Measurements from ENCODE around the gene TMEM191B.
"Not testable (repeated sequence)": the region's sequence is repeated elsewhere in the genome, so short reads cannot be mapped to it uniquely, and the experiment has no call there.

The TMEM191B gene

DNA sequence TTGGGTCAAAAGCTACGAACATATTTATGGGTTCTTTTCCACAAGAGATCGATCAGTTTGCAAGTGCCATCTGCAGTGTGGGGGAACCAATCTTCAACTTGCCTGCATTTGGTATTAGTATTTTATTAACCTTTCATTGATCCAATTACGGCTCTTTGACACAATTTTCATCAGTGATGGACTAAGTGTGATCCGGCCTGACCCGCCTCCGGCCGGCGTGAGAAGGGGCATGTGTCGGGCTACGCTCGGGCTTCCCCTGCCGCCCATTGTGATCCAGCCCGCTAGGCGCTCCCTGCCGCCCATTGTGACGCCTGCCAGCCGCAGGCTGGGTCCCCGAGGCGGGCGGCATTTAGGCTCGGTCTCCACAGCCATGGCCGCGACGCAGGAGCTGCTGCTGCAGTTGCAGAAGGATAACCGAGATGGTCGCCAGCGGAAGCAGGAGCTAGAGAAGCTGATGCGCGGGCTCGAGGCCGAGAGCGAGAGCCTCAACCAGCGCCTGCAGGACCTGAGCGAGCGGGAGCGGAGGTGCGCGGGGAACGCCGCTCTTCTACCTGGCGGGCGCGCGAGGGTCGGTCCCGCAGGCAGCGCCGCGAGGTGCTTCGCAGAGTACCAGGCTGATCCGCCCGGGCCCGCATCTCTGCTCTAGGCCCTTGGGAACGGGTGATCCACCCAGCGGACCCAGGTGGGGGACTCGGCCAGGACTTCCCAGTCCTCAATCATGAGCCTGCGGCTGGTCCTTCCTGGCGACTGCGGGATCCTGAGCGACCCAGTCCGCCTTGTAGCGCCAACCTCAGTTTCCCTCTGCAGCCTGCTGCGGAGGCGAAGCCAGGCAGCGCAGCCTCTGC is at the start of gene TMEM191B:
TSS of gene TMEM191B (plus strand) at position 51 of the 845 bp plus-strand sequence. CDS start at position 230, 179 bp downstream.
- not testable (repeated sequence) for DNase-seq

DNA sequence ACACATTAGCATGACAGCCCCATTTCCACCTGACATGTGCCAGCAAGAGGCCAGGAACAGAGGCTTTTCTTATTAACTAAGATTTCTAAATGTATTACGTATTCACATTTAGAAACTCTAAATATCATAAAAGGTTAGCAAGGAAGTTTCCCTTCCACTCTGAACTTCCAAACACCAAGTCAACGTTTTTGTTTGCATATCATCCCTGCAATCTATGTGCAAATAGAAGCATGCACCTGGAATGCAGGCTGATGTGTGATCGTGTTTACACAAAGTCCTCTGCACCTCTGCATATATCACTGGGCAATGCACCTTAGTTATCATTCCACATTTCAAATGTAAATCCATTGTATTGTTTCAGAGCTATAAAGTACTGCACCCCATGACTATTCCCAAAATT is 31.4 kb upstream of the TMEM191B start:
- not testable (repeated sequence) for DNase-seq

- not testable (repeated sequence) for DNase-seq
Measured at GRCh38 chr22:18511327-18511726, 16.3 kb upstream of the TMEM191B start.

DNA sequence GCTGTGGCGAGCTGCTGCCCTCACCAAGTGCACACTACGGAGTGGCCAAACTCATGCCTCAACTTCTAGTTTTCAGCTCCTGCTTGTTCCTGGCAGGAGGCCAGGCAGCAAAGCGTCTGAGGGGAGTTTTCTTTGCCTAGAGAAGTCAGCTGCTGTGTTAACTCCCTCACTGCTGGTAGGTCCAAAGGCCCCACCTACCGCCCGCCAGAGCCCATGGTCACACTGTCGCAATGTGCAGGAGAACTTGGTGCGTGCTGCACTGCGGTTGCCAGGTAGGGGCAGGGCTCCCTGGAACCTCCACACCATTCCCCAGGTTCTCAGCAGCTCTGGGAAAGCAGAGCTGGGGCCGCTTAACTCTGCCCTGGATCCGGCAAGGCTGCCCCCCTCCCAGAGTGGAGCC is 15.2 kb upstream of the TMEM191B start:
- not testable (repeated sequence) for DNase-seq

DNA sequence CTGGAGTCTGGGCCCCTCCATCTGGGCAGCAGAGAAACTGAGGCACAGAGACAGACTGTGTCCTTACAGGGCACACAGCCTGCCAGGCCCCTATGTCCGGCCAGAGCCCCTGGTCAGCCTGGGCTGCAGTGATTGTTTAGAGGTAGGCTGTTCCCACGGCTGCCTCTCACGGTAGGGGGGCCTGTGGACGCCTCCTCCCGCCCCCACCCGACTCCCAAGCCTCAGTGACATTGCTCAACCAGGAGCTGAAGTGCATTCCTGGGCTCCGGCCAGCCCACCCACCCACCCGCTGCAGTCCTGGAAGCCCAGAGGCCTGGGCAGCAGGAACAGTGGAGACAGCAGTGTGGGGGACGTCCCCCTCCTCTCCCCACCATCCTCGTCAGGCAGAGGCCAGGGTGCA is 14.1 kb upstream of the TMEM191B start:
- DNase-seq: not testable (repeated sequence)

GRCh38 chr22:18518061-18518460 is 9.5 kb upstream of the TMEM191B start, which contains the start of gene GGTLC3:
GGTLC3 (minus strand) TSS chr22:18518161; CDS start chr22:18517897, 264 bp downstream.
- DNase-seq: not testable (repeated sequence)

GRCh38 chr22:18522762-18523161 is 4.8 kb upstream of the TMEM191B start:
- DNase-seq: not testable (repeated sequence)

DNA sequence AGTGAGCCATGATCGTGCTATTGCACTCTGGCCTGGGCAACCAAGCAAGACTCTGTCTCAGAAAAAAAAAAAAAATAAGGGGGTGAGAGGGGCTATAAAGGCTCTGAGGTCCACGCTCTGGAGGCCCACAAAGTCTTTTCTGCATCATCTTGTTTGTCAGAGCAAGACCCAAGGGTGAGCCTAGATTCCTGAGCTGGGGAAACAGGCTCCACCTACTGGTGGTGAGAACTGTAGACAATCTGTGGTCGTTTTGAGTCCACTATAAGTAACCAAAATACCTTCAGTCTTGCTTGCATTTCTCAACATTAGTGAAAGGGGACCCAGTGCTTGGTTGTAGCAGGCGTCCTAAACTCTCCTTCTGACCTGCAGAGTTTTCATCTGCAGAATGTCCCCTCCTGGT is 4.3 kb upstream of the TMEM191B start:
- not testable (repeated sequence) for DNase-seq

DNA sequence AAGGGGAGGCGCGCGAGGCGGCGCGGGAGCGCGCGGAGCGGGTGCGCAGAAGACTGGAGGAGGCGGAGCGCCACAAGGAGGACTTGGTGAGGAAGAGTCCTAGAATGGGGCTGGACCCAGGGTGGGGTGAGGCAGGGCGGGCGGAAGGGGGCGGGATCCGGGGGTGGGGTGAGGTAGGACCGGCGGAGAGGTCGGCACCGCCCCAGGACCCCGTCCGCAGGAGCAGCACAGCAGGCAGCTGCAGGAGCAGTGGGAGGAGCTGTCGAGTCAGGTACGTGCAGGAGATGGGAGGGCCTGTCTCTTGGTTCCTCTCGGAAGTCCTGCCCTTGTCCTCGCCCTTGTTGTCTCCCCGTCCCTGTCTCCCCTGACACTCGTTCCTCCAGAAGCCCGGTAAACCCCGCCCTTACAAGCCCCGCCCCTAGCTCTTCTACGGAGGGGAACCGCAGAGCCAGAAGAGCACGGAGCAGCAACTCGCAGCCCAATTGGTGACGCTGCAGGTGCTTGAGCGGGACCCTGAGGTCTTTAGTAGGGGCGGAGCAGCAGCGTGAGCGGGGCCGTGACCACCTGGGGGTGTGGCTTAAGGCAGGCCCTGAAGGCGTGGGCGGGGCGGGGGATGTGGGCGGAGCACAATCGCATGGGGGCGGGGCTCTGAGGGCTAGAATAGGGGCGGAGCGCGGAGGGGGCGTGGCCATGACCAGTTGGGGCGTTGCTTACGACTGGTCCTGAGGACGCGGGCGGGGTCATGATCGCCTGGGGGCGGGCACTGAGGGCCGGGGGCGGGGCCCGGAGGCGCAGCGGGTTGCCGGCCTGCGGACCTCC is 1.2 kb downstream of the TMEM191B start:
- peak; percentile 82 for DNase-seq

DNA sequence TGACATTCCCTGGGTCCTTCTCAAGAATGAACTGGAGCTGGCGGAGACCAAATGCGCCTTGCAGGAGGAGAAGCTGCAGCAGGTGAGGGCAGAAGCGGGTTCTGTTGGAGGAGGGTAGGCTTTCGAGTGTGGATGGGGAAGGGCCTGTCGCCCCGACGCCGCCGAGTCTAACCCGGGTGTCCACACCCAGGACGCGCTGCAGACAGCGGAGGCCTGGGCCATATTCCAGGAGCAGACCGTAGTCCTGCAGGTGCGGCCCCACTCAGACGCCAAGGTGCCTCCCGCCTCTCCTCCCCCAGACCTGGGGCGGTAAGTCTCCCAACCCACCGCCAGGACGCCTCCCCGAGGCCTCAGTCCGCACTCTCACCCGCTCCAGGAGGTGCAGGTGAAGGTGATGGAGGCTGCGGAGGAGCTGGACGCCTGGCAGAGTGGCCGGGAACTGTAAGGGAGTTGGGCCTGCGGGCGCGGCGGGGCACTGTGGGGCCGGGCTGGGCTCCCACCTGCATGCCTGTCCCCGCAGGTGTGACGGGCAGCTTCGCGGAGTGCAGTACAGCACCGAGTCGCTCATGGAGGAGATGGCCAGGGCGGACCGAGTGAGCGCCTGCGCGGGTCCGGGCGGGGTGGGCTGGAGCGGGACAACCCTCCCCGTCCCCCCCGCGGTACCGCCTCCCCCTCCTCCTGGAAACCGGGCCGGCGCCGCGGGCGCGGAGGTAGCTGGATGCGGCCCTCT is 2.0 kb downstream of the TMEM191B start:
- DNase-seq: not testable (repeated sequence)

DNA sequence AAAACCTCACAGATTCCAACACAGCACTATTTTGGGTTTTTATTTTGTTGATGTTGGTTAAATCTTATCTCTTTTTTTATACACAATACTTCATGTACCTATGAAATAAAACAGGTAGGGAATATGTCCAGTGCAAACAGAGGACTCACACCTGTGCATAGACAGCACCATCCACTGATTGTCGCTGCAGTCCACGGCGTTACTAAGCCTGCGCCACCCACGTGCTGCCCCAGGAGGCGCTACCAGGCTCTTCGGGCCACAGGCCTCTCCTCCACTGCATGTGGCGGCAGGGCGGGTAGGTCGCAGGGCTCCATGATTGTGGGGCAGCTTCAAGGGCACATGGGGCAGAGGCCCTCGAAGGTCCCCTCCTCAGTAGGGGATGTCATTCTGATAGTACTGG is 6.0 kb downstream of the TMEM191B start:
- DNase-seq: not testable (repeated sequence)

GRCh38 chr22:18534315-18534714 is 6.7 kb downstream of the TMEM191B start:
- DNase-seq: not testable (repeated sequence)

DNA sequence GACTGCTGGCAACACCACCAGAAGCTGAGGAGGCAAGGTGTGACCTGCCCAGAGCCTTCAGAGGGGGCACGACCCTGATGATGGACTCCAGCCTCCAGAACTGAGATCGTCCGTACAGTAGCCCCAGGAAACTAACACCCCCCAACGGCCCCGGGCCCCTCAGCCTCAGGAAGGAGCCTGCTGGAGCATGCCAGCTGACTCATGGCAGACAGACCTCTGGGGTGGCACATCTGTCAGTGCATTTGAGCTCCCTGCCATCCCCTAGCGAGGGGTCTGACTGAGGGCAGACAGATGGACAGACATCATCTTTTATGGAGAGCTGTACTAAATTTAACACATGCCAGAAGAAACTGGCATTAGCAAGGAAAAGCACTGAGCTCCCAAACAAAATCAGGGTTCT is 12.4 kb downstream of the TMEM191B start:
- not testable (repeated sequence) for DNase-seq

DNA sequence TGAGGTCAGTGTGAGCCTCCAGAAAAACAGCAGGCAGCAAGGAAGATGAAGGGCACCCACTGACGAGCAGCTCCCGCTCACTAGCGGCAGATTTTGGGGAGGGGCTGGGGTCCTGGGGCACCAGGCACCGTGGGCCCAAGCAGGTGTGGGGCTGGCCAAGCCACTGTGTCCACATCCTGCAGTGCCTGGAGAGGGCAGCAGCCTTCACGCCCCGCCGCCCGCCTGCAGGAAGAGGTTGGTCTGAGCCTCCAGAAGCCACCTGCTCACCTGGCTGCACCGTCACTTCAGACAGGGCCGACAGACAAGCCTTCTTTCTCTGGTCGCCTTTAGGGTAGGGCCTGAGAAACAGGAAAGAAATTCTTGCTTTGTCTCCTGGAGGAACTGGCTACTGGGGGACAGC is 15.8 kb downstream of the TMEM191B start:
- not testable (repeated sequence) for DNase-seq

- DNase-seq: not testable (repeated sequence)
Measured at GRCh38 chr22:18544615-18545014, 17.0 kb downstream of the TMEM191B start.

GRCh38 chr22:18549458-18550179 is 22.0 kb downstream of the TMEM191B start:
- not testable (repeated sequence) for DNase-seq

GRCh38 chr22:18551046-18551445 is 23.4 kb downstream of the TMEM191B start:
- DNase-seq: not testable (repeated sequence)

DNA sequence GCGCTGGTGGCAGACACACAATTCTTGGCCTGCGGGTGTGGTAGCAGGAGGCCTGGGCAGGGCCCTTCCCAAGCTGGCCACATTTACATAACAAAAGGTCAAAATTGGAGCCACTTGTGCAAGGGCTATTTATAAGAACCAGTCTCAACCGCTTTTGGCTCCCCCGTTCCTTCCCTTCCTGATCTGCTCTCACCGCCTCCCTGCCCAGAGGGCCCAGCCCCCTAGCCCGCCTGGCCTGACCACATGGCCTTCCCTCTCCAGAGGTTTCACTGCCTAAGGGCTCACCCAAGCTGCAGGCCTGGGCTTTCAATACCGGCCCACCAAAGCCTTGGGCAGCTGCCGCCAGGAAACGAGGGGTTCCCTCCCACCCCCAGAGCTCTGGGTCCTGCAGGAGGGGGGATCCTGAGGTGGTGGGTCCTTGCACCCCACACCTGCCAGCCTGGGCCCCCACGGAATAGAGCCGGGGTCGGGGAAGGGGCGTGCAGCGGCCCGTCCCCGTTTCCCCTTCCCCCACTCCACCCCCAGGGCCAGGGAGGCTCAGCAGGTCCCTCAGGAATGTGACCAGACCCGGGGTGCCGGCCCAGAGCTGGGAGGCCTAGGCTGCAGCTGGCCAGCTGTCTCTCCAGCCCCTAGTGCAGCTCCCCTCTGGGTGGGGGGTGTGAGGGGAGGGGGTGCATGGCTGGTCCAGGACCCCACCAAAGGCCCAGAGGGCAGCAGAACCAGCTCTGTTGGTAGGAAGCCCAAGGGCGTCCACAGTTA is 25.4 kb downstream of the TMEM191B start:
- not testable (repeated sequence) for DNase-seq

- not testable (repeated sequence) for DNase-seq
Measured at GRCh38 chr22:18554280-18555256, 27.0 kb downstream of the TMEM191B start.

DNA sequence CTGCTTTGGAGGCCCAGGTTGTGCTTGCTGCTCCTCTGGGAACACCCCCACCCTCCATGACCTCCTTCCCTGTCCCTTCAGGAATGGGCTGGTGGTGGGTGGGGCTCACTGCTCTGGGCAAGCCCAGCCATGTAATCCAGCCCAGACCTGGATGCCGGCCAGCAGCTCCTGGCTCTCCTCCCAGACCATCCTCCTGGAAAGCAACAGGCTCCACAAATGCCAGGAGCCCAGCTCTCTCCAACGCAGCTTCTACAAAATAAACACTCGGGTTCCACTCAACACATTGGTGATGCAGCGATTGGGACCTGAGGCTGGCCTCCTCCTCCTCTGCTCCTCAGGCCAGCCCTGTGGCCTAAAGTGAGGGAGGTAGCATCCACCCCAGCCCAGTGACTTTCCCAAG is 30.9 kb downstream of the TMEM191B start:
- DNase-seq: not testable (repeated sequence)
